GM23338 (cell line): Measurements from ENCODE around the gene IL6R. TPM values are rescaled to one million over a fixed set of nuclear protein-coding genes. Genes with fewer than 3 reads are reported as not detected.

Experiments used
- ATAC-seq: fragments of 200-7000 bp; cut with Tn5 transposase; 3 replicates; pipeline ENCODE4 v1.9.1; 2020
- DNase-seq: peaks from one replicate; pipeline ENCODE4 v3.0.0-alpha.2; 2015; ENCODE audit warnings: low spot score
- H2AFZ ChIP-seq: fragments of 200-600 bp; sonication (generic); 2 replicates; pipeline ENCODE4 v1.8.0; 2016; ENCODE audit warnings: antibody characterized with exemption, mild to moderate bottlenecking, moderate library complexity
- H3F3A ChIP-seq: fragments of 200-600 bp; sonication (generic); replicated peaks from 2 replicates; pipeline ENCODE4 v1.8.0; 2017; ENCODE audit warnings: antibody characterized with exemption, mixed run types, low read depth
- H3K27ac ChIP-seq: fragments of 200-600 bp; sonication (generic); 2 replicates; pipeline ENCODE4 v1.6.1; 2016; ENCODE audit warnings: low read depth
- H3K27me3 ChIP-seq: fragments of 200-600 bp; sonication (generic); 2 replicates; pipeline ENCODE4 v1.8.0; 2016; ENCODE audit warnings: mild to moderate bottlenecking, mixed run types, moderate library complexity; ENCODE audit not compliant: insufficient read depth
- H3K36me3 ChIP-seq: fragments of 200-600 bp; sonication (generic); 2 replicates; pipeline ENCODE4 v1.8.0; 2016; ENCODE audit warnings: mild to moderate bottlenecking; ENCODE audit not compliant: insufficient read depth
- H3K4me1 ChIP-seq: fragments of 200-600 bp; sonication (generic); 2 replicates; pipeline ENCODE4 v1.8.0; 2016; ENCODE audit warnings: mild to moderate bottlenecking, moderate library complexity; ENCODE audit not compliant: insufficient read depth
- H3K4me2 ChIP-seq: fragments of 200-600 bp; sonication (generic); 2 replicates; pipeline ENCODE4 v1.7.1; 2017; ENCODE audit warnings: mixed run types
- H3K4me3 ChIP-seq: fragments of 200-600 bp; sonication (generic); 2 replicates; pipeline ENCODE4 v1.6.1; 2016; ENCODE audit warnings: mixed run types
- H3K79me2 ChIP-seq: fragments of 200-600 bp; sonication (generic); replicated peaks from 2 replicates; pipeline ENCODE4 v1.8.0; 2017; ENCODE audit warnings: mild to moderate bottlenecking; ENCODE audit not compliant: insufficient read depth
- H3K9me2 ChIP-seq: fragments of 200-600 bp; sonication (generic); 2 replicates; pipeline ENCODE4 v1.8.0; 2017; ENCODE audit not compliant: insufficient read depth
- H4K20me1 ChIP-seq: fragments of 200-600 bp; sonication (generic); replicated peaks from 2 replicates; pipeline ENCODE4 v1.8.0; 2017; ENCODE audit warnings: mild to moderate bottlenecking; ENCODE audit not compliant: insufficient read depth
- H3K27ac Mint-ChIP-seq: 2 replicates; pipeline ENCODE4 v1.8.0; 2020; ENCODE audit warnings: inconsistent platforms, mild to moderate bottlenecking, moderate library complexity, mixed read lengths
- H3K27me3 Mint-ChIP-seq: 3 replicates; pipeline ENCODE4 v1.8.0; 2022; ENCODE audit warnings: low read depth, mild to moderate bottlenecking, moderate library complexity, mixed read lengths, inconsistent platforms; ENCODE audit not compliant: insufficient read depth, poor library complexity
- H3K36me3 Mint-ChIP-seq: 3 replicates; pipeline ENCODE4 v1.8.0; 2021; ENCODE audit warnings: low read depth, mild to moderate bottlenecking, inconsistent platforms, moderate library complexity, mixed read lengths
- H3K4me1 Mint-ChIP-seq: 3 replicates; pipeline ENCODE4 v1.8.0; 2020; ENCODE audit warnings: mild to moderate bottlenecking, inconsistent platforms, mixed read lengths
- H3K4me3 Mint-ChIP-seq: 3 replicates; pipeline ENCODE4 v1.8.0; 2021; ENCODE audit warnings: moderate library complexity, mild to moderate bottlenecking, inconsistent platforms, mixed read lengths
- H3K9me3 Mint-ChIP-seq: 3 replicates; pipeline ENCODE4 v1.8.0; 2020; ENCODE audit warnings: moderate library complexity, mild to moderate bottlenecking, inconsistent platforms, mixed read lengths
- CREB1 ChIP-seq: fragments of 250-450 bp; sonication (Bioruptor Pico); IDR thresholded peaks from 2 replicates; pipeline ENCODE4 v1.5.0; 2020; ENCODE audit warnings: low read depth, mild to moderate bottlenecking, moderate library complexity
- CTCF ChIP-seq, 2 experiments: fragments of 200-600 bp in 1 of 2; sonication (generic) in 1 of 2; conservative IDR thresholded peaks; 2 replicates each; pipeline versions ENCODE4 v1.5.1 to v1.6.1; 2016 to 2017; ENCODE audit warnings: antibody characterized with exemption in 2 of 2, low read depth in 2 of 2, mild to moderate bottlenecking in 2 of 2, moderate library complexity in 1 of 2
- EZH2phosphoT487 ChIP-seq: fragments of 200-600 bp; sonication (generic); IDR thresholded peaks from one replicate; pipeline ENCODE4 v1.8.1; 2018; ENCODE audit warnings: antibody characterized with exemption; ENCODE audit not compliant: unreplicated experiment
- JUNB ChIP-seq: IDR thresholded peaks from one replicate; pipeline ENCODE4 v1.6.1; 2016; ENCODE audit warnings: antibody characterized with exemption; ENCODE audit not compliant: unreplicated experiment
- POLR2AphosphoS5 ChIP-seq: IDR thresholded peaks from 2 replicates; pipeline ENCODE4 v1.6.1; 2016; ENCODE audit warnings: antibody characterized with exemption, low read depth
- STAT1 ChIP-seq: IDR thresholded peaks from one replicate; pipeline ENCODE4 v1.6.1; 2016; ENCODE audit warnings: antibody characterized with exemption; ENCODE audit not compliant: unreplicated experiment
- ZNF114 ChIP-seq: fragments of 250-450 bp; sonication (Bioruptor Pico); IDR thresholded peaks from 2 replicates; pipeline ENCODE4 v1.5.0; 2020; ENCODE audit warnings: mild to moderate bottlenecking, moderate library complexity
- ZNF331 ChIP-seq: fragments of 250-450 bp; sonication (Bioruptor Pico); IDR thresholded peaks from 2 replicates; pipeline ENCODE4 v1.5.0; 2020; ENCODE audit warnings: low read depth, mild to moderate bottlenecking, moderate library complexity
- polyA plus RNA-seq: library from polyadenylated mRNA; unstranded; fragments of >200 nt; fragmentation: Nextera tagmentation; extraction: Ambion mirVana; gene quantifications from 2 replicates; pipeline ENCODE4 v1.2.1, GENCODE V29; 2016
- total RNA-seq: library from RNA; depleted of rRNA; stranded (reverse); fragments of >200 nt; shearing (Covaris generic); gene quantifications from 2 replicates; pipeline ENCODE4 v1.2.3, GENCODE V29; 2014
- TF ChIP-seq, protein P1 (sequence below): IDR thresholded peaks from 2 replicates; pipeline ENCODE4 v1.6.1; 2016; ENCODE audit warnings: antibody characterized with exemption
- TF ChIP-seq, protein P2 (sequence below): fragments of 250-450 bp; sonication (Bioruptor Pico); IDR thresholded peaks from 2 replicates; pipeline ENCODE4 v1.5.0; 2020; ENCODE audit warnings: mild to moderate bottlenecking, moderate library complexity

Gene IL6R
- total and polyA plus RNA-seq, 2 experiments from 2014 or later = 1.0 to 13.8 TPM

DNA sequence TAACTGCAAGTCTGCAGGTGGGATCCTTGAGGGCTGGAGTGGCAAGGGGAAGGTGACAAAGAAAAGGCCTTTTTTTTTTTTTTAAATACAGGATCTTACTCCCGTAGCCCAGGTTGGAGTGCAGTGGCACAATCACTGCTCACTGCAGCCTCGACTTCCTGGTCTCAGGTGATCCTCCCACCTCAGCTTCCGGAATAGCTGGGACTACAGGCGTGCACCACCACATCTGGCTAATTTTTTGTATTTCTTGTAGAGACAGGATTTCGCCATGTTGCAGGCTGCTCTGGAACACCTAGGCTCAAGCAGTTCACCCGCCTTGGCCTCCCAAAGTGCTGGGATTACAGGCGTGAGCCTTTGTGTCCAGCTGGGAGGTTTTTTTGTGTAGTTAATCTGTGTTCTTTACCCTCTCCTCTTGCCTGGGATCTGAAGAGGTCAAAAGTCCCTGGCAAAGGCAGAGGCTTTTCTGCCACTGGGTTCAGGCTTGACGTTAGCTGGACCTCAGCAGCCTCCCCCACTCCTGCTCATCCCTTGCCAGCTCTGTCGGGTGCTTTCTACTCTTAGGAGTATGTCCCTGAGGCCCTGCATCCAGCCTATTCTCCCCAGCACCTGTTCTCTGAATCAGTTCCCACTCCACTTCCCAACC, 5.2 kb downstream of the IL6R start:
- no peaks in the 10 kb centered on the region; the same call in 2 of the 3 replicates for H3K36me3 Mint-ChIP-seq
- H3K27ac Mint-ChIP-seq = no peak overlapping the region
- Histone ChIP-seq H3K79me2 (no peaks in the 10 kb centered on the region), H3K36me3 (no peaks in the 10 kb centered on the region), H3K4me1 (peaks cover 25% of the 10 kb centered on the region), H3K27ac (0 out of 2 replicates have a peak overlapping the region, but pooled peaks have one; percentile 36), H2AFZ (no peak overlapping the region), H3K9me2 (no peaks in the 10 kb centered on the region), H4K20me1 (no peaks in the 10 kb centered on the region), H3F3A (no peaks in the 10 kb centered on the region), H3K27me3 (peaks cover 22% of the 10 kb centered on the region), H3K4me3 (no peak overlapping the region), H3K4me2 (no peak overlapping the region)
- no peak for TF ChIP-seq CTCF (conservative IDR thresholded peaks at IDR 0.05; ENCODE audit: low read depth in 2 of 2)
- TF ChIP-seq ZNF114 (CRISPR knock-in tag) = no peak
- TF ChIP-seq, protein P1, sequence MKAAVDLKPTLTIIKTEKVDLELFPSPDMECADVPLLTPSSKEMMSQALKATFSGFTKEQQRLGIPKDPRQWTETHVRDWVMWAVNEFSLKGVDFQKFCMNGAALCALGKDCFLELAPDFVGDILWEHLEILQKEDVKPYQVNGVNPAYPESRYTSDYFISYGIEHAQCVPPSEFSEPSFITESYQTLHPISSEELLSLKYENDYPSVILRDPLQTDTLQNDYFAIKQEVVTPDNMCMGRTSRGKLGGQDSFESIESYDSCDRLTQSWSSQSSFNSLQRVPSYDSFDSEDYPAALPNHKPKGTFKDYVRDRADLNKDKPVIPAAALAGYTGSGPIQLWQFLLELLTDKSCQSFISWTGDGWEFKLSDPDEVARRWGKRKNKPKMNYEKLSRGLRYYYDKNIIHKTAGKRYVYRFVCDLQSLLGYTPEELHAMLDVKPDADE = no peak
- no peak for TF ChIP-seq EZH2phosphoT487
- TF ChIP-seq CREB1 (CRISPR knock-in tag) = no peak
- no peak for TF ChIP-seq STAT1
- no peak for TF ChIP-seq JUNB
- DNase-seq (no peak), ATAC-seq (no peak)
- peaks cover 24% of the 10 kb centered on the region for H3K27me3 Mint-ChIP-seq
- peaks cover 19% of the 10 kb centered on the region for H3K4me1 Mint-ChIP-seq
- no peaks in the 10 kb centered on the region for H3K9me3 Mint-ChIP-seq
- no peak overlapping the region for H3K4me3 Mint-ChIP-seq

DNA sequence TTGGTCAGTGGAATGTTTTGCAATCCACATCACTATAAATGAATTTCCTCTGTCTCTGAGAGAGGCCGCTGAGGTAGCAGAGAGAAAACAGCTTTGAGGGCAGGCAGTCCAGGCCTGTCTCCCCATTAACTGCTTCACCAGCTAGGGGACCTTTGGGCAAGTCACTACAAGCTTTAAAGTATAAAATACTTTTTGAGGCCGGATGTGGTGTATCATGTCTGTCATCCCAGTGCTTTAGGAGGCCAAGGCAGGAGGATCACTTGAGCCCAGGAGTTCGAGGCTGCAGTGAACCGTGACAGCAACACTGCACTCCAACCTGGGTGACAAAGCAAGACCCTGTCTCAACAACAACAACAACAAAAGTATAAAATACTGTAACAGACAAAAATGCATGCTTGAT, 6.4 kb downstream of the IL6R start:
- TF ChIP-seq, protein P1 = no peak
- TF ChIP-seq POLR2AphosphoS5 (no peak), STAT1 (no peak), ZNF331 (no peak), EZH2phosphoT487 (no peak), ZNF114 (CRISPR knock-in tag) (no peak)
- TF ChIP-seq, protein P2, sequence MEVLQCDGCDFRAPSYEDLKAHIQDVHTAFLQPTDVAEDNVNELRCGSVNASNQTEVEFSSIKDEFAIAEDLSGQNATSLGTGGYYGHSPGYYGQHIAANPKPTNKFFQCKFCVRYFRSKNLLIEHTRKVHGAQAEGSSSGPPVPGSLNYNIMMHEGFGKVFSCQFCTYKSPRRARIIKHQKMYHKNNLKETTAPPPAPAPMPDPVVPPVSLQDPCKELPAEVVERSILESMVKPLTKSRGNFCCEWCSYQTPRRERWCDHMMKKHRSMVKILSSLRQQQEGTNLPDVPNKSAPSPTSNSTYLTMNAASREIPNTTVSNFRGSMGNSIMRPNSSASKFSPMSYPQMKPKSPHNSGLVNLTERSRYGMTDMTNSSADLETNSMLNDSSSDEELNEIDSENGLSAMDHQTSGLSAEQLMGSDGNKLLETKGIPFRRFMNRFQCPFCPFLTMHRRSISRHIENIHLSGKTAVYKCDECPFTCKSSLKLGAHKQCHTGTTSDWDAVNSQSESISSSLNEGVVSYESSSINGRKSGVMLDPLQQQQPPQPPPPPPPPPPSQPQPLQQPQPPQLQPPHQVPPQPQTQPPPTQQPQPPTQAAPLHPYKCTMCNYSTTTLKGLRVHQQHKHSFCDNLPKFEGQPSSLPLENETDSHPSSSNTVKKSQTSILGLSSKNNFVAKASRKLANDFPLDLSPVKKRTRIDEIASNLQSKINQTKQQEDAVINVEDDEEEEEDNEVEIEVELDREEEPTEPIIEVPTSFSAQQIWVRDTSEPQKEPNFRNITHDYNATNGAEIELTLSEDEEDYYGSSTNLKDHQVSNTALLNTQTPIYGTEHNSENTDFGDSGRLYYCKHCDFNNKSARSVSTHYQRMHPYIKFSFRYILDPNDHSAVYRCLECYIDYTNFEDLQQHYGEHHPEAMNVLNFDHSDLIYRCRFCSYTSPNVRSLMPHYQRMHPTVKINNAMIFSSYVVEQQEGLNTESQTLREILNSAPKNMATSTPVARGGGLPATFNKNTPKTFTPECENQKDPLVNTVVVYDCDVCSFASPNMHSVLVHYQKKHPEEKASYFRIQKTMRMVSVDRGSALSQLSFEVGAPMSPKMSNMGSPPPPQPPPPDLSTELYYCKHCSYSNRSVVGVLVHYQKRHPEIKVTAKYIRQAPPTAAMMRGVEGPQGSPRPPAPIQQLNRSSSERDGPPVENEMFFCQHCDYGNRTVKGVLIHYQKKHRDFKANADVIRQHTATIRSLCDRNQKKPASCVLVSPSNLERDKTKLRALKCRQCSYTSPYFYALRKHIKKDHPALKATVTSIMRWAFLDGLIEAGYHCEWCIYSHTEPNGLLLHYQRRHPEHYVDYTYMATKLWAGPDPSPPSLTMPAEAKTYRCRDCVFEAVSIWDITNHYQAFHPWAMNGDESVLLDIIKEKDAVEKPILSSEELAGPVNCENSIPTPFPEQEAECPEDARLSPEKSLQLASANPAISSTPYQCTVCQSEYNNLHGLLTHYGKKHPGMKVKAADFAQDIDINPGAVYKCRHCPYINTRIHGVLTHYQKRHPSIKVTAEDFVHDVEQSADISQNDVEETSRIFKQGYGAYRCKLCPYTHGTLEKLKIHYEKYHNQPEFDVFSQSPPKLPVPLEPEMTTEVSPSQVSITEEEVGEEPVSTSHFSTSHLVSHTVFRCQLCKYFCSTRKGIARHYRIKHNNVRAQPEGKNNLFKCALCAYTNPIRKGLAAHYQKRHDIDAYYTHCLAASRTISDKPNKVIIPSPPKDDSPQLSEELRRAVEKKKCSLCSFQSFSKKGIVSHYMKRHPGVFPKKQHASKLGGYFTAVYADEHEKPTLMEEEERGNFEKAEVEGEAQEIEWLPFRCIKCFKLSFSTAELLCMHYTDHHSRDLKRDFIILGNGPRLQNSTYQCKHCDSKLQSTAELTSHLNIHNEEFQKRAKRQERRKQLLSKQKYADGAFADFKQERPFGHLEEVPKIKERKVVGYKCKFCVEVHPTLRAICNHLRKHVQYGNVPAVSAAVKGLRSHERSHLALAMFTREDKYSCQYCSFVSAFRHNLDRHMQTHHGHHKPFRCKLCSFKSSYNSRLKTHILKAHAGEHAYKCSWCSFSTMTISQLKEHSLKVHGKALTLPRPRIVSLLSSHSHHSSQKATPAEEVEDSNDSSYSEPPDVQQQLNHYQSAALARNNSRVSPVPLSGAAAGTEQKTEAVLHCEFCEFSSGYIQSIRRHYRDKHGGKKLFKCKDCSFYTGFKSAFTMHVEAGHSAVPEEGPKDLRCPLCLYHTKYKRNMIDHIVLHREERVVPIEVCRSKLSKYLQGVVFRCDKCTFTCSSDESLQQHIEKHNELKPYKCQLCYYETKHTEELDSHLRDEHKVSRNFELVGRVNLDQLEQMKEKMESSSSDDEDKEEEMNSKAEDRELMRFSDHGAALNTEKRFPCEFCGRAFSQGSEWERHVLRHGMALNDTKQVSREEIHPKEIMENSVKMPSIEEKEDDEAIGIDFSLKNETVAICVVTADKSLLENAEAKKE (CRISPR knock-in tag) = no peak
- DNase-seq (no peak), ATAC-seq (no peak)
- H3K9me2 ChIP-seq = no peaks in the 10 kb centered on the region
- no peak overlapping the region for H3K27ac Mint-ChIP-seq
- H3K4me2 ChIP-seq = no peak overlapping the region
- H4K20me1 ChIP-seq = no peaks in the 10 kb centered on the region
- no peaks in the 10 kb centered on the region for H3K36me3 ChIP-seq
- H3F3A ChIP-seq = no peaks in the 10 kb centered on the region
- no peak overlapping the region for H3K4me3 Mint-ChIP-seq
- no peaks in the 10 kb centered on the region for H3K36me3 Mint-ChIP-seq
- H3K27ac ChIP-seq = 0 out of 2 replicates have a peak overlapping the region, but pooled peaks have one; percentile 36
- no peak overlapping the region for H2AFZ ChIP-seq
- peaks cover 15% of the 10 kb centered on the region for H3K27me3 Mint-ChIP-seq
- H3K79me2 ChIP-seq = no peaks in the 10 kb centered on the region
- no peaks in the 10 kb centered on the region for H3K9me3 Mint-ChIP-seq
- H3K27me3 ChIP-seq = peaks cover 11% of the 10 kb centered on the region
- peaks cover 18% of the 10 kb centered on the region for H3K4me1 ChIP-seq
- no peak overlapping the region for H3K4me3 ChIP-seq
- peaks cover 15% of the 10 kb centered on the region for H3K4me1 Mint-ChIP-seq
